GM19023 (cell line): ENCODE measurements around the gene ALDOA.
"Not testable (repeated sequence)": the region's sequence is repeated elsewhere in the genome, so short reads cannot be mapped to it uniquely, and the experiment has no call there.

Experiments used
- ATAC-seq: cut with Tn5 transposase; IDR thresholded peaks from one replicate; pipeline ENCODE4 v1.9.1; 2021; ENCODE audit warnings: mild to moderate bottlenecking, moderate library complexity; ENCODE audit not compliant: unreplicated experiment

Gene ALDOA

GRCh38 chr16:30040690-30041089 is 24.9 kb upstream of the ALDOA start:
- not testable (repeated sequence) for ATAC-seq

GRCh38 chr16:30041841-30042240 is 23.7 kb upstream of the ALDOA start:
- ATAC-seq, result no peak

GRCh38 chr16:30046178-30046577 is 19.4 kb upstream of the ALDOA start:
- no peak for ATAC-seq

DNA sequence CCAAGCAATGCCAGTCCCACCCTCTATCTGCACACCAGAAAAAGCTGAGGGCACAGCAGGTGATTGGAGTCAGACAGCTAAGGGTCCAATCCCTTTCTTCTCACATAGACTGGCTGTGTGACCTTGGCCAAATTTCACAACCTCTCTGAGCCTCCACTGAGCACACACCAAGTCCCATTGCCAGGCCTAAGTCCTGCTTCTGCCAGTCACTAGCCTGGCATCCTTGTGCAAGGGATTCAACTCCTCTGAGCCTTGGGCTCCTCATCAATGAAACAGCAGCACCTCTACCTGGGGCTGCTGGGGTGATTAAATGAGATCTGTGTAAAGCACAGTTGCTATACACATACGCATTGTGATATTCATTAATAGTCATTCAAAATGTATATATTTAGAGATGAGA is 19.0 kb upstream of the ALDOA start:
- no peak for ATAC-seq

DNA sequence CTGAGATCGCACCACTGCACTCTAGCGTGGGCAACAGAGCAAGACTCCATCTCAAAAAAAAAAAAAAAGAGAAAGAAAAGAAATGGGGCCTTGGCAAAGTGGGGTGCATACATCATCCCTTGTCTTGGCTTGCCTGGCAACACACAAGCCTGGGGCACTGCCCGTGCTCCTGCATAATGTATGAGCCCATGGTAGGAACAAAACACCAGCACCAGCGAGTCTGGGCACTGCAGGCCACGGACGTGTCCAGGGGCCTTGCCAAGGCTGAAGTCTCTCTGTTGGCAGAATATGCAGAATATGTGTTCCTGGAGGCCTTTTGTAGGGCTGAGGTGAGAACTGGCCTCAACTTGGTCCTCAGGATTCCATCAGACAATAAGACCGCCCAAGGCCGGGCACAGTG is 15.7 kb upstream of the ALDOA start:
- no peak for ATAC-seq

- ATAC-seq, result no peak
These were observed 14.0 kb upstream of the ALDOA start for GRCh38 chr16:30051518-30051917.

GRCh38 chr16:30052671-30053372 is 12.7 kb upstream of the ALDOA start:
- peak; percentile 67 for ATAC-seq

GRCh38 chr16:30053376-30054015 is 12.1 kb upstream of the ALDOA start:
- peak; percentile 33 for ATAC-seq

- no peak for ATAC-seq
These were observed 11.1 kb upstream of the ALDOA start for GRCh38 chr16:30054451-30054850.

DNA sequence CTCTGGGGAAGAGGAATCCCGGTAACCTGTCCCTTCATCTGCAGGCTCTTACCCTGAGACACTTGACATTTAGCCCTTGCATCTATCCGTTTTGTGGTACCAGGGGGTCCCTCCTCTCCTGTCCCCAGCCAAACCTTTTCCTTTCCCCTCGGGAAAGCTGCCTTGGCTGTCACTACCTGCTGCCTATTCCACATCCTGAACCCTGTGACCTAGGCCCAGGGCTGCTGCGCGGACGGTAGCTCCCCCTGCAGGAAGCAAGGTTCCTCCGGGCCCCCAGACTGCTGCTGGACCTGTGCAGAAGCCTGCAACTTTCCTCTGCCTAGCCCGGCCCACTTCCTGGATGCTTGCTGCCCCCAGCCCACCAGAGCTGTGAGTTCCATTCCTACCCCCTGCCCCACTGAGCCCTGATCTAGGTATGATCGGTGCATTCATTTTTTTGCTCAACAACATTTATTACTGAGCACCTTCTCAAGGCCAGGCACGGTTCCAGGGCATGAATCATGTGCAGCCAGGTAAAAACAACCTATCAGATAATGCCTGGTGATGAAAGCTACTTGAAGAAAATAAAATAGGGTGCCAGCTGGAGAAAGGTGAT is 10.5 kb upstream of the ALDOA start:
- ATAC-seq, result no peak

GRCh38 chr16:30060346-30060745 is 5.2 kb upstream of the ALDOA start:
- no peak for ATAC-seq

DNA sequence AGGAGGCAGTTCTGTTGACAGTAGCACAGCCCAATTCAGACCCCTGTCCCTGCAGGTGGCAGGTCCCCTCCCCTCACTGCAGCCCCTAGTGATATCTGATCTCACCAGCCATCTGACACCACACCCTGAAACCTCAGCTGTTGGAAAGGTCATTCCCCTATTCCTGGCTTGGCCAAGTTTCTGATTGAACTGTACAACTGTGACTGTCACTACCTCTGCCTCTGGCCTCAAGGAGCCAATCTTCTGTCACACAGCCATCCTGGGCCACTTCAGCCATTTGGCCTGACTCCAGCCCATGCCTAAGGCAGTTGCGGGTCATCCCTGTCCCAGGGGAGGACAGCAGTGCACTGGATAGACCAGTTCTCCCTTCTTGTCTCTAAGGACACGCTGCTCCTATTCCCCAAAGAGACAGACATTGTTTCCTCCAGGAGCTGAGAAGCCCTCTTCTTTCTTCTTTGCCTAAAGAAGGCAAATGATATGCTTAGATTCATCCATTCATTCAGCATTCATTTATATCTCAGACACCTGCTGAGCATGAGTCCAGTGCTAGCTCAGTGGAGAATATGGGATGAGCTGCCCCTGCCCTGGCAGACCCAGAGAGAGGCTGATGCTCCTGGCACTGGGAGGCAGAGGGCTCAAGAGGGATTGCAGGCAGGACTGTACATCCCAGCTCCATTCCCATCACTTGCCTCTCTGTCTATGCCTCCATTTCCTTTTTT is 4.6 kb upstream of the ALDOA start:
- ATAC-seq, result no peak

- ATAC-seq, result no peak
These were observed 2.2 kb upstream of the ALDOA start for GRCh38 chr16:30063278-30063892.

DNA sequence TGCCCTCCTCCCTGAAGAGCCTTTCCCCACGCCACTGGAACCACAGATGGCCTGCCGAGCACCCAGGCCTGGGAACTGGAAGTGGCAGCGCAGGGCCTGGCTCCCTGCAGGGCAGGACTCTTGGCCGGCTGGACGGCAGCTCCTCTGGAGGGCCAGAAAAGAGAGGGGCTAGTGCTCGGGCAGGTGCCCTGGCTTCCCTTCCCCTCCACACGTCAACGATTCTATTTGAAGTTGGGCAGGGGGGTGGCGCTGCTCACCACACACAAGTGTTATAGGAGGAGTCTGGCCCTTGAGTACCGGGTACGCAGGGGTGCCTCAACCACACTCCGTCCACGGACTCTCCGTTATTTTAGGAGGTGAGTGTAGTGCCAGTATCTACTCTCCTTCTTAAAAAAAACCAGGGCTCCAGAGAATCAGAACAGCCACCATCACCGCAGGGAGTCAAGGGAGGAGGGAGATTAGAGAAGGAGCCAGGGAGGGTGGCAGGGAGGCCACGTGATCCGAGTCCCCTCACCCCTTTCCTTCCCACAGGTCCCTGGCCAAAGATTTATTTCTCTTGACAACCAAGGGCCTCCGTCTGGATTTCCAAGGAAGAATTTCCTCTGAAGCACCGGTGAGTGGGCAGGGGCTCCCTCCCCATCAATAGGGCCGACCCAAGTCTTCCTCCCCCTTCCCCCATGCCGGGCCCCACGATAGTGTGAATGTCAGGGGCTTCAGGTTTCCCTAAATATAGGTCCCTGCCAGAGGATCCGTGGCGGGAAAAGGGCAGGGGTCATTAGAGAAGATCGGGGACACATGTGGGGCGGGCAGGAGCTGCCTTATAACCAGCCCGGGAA is 1.4 kb upstream of the ALDOA start:
- peak; percentile 27 for ATAC-seq

DNA sequence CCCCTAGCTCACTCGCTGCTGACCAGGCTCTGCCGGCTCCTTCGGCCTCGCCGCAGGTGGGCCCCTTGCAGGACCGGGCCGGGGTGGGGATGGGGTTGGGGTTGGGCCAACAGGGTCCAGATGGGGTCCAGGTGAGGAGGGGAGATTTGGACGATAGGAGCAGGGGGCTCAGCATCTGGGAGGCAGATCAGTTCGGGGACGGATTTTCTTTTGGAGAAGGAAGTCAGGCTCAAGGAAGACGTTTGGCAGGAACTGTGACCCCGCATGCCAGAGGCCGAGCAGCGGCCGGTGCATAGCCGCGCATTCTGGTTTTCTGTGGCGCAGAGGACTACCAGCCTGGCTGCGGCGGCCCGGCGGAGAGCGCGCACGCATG is 845 bp upstream of the ALDOA start:
- ATAC-seq, result no peak

- no peak for ATAC-seq
These were observed 592 bp downstream of the ALDOA start for GRCh38 chr16:30065943-30066760.

DNA sequence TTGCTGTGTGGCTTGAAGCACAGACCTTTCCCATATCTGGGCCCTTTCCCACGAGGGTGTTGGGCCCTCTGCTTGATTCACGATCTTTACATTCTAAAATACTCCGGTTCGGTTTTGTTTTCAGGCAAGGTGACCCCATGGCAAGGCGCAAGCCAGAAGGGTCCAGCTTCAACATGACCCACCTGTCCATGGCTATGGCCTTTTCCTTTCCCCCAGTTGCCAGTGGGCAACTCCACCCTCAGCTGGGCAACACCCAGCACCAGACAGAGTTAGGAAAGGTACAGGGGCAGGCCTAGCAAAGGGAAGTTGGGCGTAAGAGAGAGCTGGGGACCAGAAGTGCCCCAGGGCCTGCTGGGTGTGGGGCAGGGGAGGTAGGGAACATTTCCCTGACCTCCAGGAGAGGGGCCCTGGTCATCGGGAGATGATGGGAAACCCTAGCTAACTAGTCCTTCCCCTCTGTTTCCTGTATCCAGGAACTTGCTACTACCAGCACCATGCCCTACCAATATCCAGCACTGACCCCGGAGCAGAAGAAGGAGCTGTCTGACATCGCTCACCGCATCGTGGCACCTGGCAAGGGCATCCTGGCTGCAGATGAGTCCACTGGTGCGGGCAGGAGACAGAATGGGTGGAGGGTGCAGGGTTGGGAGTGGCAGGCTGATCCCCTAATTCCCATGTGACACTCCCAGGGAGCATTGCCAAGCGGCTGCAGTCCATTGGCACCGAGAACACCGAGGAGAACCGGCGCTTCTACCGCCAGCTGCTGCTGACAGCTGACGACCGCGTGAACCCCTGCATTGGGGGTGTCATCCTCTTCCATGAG is 1.4 kb downstream of the ALDOA start:
- no peak for ATAC-seq

- ATAC-seq, result no peak
These were observed 2.0 kb downstream of the ALDOA start for GRCh38 chr16:30067584-30067916.

GRCh38 chr16:30068333-30068732 is 2.8 kb downstream of the ALDOA start:
- no peak for ATAC-seq
